HG03442 (cell line): ENCODE measurements around the gene PRDM8.
A peak's percentile ranks its signal among the peaks of the same experiment; 100 is the strongest.

Experiments used
- ATAC-seq: cut with Tn5 transposase; IDR thresholded peaks from one replicate; pipeline ENCODE4 v1.9.1; 2021; ENCODE audit warnings: mild to moderate bottlenecking, moderate library complexity; ENCODE audit not compliant: unreplicated experiment

The PRDM8 gene

DNA sequence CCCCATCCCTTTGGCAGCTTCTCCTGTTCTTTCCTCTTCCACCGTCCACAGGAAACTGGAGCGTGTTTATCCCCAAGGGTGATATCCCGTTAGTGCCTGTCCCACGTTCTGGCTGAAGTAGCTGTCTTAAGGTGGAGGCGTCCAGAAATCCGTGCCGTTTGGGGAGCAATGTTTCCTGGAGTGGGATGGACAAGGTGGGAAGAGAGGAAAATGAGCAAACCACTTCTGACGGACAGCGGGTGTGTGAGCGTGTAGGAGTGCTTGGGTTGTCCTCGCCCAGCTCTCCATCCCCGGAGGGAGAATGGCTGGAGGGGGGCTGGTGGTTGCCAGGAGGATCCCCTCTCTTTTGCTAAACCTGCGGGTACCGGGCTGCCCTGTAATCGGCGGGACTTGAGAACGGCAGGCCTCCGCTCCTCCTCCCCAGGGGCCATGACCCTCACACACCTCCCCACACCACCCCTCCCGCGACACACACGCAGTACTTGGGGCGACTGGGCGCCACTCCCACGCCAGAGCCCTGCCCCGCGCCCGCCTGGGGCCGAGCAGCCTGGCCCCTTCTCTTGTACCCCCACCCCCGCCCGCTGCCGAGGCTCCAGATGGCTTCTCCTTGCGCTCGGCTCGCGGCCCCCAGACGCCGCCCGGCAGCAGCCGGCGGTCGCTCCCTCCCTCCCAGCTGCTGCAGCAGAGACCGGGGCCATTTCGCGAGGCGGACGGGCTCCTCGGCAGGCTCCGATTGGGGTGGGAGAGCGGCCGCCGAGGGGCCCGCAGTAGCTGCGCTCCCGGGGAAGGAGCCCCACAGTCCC lies 13.9 kb upstream of the PRDM8 start:
- peak; percentile 20 for ATAC-seq

DNA sequence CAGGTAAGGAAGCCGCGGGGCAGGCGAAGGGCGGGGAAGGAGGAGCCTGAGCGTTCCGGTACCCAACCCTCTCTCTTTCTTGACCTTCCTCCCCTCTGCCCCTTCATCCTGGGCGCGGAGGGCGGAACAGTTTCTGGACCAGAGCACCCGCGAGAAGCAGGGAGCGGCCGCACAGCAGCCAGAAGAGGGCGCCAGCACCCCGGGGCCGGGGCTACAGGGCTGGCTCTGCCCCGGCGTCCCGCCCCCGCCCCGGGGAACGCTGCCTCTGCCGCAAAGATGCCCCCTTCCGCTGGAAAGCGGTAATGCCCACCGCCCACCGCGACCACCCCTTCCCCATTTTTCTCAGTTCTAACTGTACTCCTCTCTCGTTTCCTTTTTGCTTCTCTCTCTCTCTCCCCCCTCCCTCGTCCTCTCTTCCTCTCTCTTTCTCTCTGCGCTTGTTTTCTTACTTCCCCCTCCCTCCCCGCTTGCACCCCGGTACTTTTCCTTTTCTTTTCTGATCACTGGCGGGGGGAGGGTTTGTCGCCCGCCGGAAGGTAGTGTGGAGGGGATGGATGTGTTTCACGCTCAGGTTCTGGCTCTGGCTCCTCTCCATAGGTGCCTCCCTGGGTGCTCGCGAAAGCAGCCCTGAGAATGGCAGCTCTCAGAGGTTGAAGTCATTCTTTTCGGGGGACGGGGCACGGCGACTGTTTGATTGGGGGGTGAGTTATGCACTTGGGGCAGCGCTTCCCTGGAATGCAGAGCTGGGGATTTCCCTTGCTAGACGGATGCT lies 13.1 kb upstream of the PRDM8 start:
- ATAC-seq = peak; percentile 88

DNA sequence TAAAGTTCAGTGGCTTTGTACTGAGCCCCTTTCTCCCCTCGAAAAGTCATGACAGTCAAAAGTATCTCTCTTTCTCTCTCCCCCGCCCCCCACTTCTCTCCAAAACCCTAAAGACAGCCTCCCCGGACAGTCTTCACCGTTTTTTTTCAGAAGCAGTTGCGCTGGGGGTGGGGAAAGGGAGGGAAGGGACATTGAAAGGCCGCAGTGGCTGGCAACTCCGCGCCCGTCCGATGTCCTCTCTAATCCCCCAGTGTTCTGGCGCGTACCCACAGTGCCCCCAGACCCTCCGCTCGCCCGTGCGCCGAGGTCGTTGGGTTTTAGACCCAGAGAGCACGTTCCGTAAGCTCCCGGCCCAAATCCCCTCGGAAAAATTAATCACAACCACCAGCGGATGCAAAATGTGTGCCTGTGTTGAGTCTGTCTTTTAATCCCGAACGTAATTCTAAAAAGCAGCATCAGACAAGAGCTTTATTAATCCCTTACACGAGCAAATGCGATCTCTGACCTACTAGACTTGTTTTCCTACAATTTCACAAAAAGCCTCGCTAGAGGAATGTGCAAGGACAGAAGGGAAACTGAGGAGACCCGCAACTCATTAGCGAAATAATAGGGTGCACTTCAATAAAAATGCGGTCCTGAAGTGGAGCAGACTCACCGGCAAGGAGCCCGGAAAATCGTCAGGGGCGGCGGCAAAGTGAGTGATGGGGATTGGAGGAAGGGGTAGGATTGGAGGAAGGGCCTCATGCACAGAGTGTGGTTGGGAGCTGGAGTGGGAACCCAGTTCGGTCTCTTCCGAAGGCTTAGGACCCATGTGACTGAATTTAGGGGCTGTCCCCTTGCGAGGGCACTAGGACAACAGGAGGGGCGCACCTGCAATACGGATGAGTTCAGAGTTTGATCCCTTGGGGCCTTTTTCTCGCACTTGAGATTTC lies 12.2 kb upstream of the PRDM8 start:
- no peak for ATAC-seq

DNA sequence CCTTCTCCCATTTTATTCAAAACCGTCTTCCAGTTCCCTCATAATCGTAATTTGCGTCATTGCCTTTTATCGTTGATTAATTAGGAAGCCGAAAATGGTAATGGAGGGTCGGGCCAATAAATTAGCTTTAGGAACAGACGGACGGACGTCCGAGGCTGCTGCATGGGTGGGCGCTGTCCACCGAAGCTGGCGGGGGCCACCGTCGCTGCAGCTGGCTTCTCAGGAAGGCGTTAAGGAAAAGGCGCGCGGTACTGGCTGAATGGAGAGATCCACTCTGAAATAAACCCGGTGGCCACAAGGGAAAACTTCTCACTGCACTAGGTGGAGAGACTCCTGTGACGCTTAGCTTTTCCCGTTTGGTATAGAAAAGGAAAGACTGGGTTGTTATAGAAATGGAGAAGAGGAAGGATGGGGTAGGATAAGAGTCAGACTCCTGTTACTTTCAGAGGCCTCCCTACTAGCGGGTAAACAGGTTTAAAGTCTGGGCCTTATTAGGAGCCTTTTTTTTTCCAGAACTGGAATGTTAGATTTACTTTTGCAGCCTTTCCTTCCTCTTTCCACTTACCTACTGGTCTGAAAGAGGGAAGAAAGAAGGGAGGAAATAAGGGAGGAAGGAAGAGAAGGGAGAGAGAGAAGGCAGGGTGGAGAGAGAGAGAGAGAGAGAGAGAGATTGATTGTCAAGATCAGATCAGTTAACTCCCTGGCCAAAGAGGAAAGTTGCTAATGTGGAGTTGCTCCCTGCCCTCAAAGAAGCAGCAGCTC lies 11.3 kb upstream of the PRDM8 start:
- ATAC-seq = no peak

DNA sequence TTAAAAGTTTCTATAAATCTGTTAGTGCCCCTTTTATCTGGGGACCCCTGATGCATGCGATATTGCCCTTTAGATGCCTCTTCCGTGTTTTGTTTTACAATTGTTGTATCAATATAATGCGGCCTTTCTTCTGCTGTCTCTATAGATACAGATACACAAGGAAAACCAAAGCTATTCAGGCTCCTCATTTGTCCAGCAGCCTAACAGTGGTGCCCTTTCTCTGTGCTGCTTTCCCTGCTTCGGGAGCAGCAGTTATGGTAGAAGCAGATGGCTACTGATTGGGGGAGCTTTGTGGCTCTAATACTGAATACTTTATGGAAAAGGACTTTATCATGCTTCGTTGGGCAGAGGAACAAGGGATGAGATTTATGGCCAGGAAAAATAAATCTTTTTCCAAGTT lies 10.6 kb upstream of the PRDM8 start:
- ATAC-seq = no peak

DNA sequence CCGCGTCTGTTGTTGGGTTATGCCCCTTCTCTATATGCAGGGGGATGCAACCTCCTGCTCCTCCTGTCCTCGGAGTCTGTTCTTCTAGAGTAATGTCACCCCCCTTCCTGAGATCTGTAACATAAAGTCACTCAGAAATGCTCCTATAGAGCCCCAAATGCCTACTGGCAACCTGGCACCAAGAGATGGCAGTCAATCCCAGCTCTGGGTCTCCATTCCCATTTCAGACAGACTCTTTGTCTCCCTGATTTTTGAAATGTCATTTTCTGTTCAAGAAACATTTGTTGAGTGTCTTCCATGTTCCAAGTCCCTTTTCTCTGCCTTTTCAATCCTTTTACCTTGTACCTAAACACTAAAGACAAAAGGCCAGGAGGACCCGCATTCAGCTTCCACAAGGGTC lies 9.6 kb upstream of the PRDM8 start:
- ATAC-seq = no peak

DNA sequence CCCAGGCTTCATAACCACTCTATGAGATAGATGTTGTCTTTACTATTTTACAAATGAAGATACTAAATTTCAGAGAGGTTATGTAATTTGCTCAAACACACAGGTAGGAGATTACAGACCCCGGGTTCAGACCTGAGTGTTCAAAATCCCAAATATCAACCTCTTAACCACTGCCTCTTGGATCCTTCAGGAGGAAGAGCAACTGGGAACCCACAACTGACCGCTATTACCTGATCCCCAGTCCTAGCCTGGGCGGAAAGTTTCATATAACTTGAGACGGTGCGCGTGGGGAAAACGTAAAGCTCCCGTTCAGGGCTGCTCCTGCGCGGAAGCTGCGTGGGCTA lies 8.9 kb upstream of the PRDM8 start:
- ATAC-seq = no peak

DNA sequence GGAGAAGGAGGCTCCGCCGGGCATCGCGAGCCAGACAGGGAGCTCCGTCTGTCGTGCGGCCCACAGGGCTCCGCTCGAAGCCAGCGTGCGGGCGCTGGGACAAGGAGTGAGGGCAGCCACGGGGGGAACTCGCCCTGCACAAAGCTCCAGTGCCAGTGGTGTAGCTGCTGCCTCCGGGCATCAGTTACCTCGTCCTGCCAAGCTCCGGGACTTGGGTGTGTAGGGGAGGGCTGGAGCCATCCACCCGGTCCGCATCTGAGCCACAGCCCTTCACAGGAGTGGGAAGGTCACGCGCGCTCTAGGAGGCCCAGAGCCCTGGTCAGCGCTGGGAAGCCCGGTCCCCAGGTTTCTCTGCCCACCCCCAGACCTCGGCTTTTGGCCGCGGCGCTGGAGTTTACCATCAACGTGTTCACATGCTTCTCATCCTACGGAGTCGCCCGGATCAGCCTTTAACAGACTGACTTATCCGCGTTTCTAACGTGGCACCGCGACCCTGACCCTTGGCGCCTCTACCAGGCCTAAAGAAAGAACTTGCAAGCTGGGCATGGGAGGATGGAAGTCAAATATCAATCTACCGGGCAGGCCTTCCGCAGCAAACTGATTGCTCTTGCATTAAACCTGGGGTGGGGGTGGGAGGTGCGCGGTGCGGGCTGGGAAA lies 8.4 kb upstream of the PRDM8 start:
- no peak for ATAC-seq

DNA sequence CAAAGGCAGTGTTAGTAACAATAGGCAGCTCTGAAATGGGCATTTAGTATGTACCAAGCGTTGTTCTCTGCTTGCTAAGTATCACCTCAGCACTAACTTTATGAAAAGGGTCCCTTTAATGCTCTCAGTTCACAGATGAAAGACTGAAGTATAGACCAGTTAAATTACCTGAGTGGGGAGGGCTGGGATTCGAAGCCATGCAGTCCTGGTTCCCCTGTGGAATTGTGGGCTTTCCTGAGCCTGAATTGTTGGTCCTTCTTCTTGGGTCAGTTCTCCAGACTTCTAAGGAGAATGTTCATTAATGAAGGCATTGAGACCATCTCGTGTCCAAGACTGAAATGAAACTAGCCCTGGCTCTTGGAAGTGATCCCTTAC lies 7.7 kb upstream of the PRDM8 start:
- ATAC-seq = no peak

DNA sequence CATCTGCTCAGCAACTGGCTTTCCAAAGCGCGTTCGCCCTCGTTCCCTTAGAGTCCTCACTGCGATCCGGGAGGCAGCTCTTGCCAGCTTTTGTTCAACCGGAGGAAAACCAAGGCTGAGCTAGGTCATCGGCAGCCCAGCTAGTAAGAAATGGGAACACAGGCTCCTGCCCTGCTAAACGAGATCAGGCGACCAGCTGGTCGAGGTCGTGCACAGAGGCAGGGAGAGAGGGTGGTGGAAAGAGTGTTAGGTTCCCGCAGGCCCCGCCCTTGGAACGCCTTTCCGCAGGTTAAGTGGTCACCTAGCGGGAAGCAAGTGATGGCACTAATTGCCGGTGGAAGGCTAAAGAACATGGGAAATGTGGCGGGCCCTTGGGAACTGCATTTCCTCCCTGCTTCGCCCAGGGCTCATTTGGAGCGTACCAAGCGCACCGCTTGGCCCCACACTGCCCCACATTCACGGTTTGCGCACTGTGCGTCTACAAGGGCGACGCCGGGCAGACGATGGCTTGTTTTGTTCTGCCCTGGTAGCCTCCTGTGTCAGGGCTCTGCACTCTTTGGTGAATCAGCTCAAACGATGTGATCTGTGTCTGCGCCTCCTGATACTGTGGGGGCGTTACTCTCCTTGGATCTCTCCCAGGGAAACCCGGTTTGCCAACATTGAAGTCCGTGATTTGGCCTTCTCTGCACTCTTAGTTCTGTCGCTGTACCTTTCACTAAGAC lies 7.2 kb upstream of the PRDM8 start:
- no peak for ATAC-seq

DNA sequence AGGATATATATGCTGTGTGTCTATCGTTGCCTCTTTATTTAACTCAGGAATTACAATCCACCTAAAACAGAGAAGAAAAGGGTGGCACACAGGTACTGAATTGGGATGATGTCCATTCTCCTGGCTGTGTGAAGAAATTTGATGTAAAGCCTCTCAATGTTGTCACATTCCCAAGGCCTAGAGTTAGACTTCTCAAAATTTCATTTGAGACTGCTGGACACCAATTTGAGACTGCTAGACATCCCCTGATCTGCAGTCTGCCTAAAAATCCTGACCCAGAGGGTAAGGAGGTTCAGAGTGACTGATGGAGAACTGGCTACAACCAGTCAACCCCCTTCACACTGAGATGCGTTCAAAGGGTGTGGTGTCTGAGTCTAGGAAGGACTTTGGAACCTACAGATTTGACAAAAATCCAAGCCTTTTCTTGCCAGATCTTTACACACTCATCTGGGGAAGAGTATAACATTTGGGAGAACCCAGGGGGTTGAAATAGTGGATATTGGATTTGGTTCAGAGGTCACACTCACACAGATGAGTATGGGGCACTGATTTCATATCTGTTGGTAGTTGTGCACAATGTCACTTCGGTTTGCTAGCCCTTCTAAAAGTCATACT lies 4.9 kb upstream of the PRDM8 start:
- no peak for ATAC-seq

DNA sequence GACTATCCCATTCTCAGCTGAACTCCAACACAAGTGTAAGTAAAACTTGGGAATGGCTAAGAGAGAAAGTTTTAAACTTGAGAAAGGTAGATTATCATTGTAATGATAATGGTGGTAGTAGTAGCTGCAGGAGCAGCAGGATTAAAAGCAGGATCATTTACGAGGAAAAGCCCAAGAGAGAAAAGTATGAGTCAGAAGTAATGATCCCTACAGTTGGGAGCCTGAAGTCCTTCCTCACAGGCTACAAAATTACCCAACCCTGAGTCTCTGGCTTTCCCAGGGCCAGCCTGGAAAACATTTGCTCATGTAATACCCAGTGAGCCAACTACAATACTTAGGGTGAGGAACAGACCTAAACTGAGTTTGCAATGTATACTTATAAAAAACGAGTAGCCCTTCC lies 4.4 kb upstream of the PRDM8 start:
- ATAC-seq = no peak

DNA sequence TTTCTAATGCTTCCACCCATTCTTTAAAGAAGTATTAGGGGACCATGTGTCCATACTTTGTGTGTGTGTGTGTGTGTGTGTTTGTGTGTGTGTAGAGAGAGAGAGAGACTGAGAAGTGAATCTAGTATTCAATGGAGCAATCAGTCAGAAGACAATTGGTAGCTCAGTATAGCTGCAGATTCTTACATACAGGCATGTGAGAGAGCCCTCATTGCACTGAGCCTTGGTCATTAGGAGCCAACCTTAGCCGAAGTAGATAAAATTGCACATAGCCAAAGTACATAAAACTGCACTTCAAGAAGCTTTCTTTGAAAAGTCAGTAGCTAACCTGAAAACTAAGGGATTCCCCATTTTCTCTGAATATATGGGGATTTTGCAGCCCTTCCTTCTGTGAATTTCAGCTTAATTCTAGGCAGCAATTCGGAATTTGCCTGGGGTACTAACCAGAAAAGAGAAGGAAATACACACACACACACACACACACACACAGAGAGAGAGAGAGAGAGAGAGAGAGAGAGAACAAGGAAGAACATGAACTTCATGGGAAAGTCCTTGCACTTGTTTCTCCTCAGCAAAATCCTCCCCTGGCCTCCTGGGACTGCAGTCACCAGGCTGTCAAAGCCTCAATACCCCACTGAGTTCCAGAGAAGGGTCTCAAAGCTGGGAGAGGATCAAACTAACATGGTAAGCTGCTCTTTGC lies 1.7 kb upstream of the PRDM8 start:
- ATAC-seq = no peak

DNA sequence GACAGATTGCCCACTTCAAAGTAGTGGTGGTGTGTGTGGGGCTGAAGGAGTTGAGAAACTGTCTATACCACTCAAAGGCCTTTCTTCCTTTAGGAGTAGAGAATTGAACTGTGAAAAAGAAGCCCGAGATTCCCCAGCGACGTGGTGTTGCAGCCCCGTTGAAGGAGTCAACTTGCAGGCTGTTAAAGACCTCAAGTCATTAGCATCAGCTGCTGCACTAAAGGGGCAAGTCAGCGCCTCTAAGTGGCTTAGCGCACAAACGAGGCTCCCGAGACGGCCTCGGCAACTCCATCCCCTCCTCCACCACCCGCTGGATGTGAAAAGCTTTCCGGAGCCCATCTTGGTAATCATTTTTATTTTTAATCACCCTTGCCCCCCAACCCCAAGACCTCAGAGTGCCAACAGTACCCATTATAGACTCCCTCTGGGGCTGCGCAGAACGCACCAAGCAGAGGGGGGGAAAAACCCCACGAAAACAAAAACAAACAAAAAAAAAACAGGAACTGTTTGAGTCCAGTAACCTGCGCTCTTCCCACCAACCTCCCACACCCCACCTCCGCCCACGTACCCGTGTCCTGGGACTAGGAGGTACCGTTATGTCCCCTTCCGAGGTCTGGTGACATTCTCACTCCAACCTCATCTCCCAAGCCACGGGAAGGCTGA lies 913 bp upstream of the PRDM8 start:
- no peak for ATAC-seq

DNA sequence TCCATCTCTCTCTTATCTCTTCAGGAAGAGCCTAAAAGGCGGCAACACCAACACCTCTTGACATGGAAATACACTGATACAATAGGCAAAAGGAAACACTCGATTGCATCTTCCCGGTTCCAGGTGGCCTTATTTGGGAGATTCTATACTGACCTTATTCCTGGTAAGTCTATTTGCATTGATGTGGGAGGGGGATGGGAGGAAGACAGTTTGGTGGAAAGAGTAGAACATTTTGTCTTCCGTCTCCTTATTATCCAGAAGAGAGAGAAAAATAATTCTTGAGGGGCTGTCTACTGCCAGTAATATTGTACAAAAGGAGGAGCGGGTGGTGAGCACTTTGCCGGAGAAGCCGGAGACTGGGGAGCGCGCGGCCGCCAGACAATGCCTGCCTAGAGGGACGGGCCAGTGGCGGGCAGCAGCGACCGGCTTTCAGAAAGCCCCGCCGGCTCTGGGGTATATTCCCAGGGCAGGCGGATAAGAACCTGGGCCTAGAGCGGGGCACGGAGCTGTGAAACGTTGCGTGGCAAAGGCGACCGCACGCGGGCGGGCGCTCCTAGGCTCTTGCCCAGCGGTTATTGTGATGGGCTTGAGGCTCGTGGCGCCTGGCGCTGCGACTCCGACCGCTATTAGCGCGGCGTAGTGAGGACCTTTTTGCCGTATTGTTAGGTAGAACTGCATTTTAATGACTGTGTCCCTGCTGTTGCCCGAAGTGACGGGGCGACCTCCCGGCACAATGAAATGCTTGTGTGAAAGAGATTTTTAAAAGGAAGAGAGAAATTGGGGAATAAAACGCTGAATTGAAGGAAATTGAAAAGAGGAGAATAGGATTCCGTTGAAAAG lies 518 bp downstream of the PRDM8 start:
- ATAC-seq = no peak

DNA sequence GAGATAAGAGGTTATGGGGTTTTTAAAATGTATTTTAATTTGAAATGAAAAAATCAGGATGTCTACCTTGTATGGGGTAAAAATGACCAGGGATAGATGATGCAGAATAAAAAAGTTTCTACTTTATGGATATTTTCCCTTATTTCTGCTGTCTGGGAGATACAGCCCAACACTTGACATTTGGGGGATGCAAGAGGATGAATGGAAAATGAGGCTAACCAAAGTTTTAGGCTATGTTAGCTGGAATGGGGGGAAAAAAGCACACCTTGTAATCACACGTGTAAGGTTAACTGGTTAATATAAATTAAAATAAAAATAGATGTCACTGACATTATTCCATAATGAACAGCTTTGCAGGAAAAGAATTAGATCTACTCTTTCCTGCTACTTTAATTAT lies 1.1 kb downstream of the PRDM8 start:
- no peak for ATAC-seq

DNA sequence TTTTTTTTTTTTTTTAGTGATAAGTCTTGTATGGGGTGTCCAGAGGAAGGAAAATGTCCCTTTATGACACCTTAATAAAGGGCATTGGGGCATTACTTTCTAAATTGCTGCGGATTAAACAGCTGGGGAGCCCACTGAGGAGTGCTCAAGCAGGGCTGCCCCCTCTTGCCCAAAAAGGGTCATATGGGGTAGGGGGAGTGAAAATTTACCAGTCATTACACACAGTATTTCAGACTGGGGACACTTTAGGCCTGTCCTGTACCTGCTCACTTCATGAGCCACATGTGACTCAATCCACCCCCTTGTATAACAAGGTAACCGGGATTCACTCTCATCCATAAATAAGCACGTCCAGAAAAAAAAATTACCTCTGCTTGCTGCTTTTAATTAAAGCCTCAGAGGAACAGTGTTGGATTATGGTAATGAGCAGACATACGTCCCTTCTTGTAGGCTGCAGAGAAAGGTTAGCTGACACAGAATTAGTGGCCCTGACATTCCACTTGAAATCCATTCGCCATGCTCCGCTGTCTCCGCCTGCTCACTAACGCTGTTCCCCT lies 1.8 kb downstream of the PRDM8 start:
- no peak for ATAC-seq
